ENCODE data around the gene IL23R. TPM values are rescaled to one million over a fixed set of nuclear protein-coding genes. Genes with fewer than 3 reads are reported as not detected.

The IL23R gene, protein sequence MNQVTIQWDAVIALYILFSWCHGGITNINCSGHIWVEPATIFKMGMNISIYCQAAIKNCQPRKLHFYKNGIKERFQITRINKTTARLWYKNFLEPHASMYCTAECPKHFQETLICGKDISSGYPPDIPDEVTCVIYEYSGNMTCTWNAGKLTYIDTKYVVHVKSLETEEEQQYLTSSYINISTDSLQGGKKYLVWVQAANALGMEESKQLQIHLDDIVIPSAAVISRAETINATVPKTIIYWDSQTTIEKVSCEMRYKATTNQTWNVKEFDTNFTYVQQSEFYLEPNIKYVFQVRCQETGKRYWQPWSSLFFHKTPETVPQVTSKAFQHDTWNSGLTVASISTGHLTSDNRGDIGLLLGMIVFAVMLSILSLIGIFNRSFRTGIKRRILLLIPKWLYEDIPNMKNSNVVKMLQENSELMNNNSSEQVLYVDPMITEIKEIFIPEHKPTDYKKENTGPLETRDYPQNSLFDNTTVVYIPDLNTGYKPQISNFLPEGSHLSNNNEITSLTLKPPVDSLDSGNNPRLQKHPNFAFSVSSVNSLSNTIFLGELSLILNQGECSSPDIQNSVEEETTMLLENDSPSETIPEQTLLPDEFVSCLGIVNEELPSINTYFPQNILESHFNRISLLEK
- not detected in 2 replicates for total RNA-seq (ENCODE audit: low replicate concordance)

DNA sequence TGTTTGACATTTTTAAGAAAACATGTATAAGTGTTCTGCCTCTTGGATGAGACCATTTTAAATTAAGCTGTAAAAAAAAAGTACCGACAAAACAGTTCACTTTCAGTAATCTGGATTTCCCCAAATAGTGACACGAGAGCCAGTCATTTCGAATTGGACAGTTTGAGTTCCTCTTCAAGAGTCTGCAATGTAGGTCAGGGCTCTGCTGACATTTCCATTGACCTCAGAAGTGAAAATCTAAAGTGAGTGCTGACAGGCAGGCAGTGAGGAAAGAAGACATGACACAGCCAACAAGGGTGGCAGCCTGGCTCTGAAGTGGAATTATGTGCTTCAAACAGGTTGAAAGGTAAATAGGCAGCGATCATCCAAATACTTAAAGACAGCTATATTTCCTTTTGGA, at the start of gene IL23R:
Gene IL23R (plus strand): TSS at position 259 of the 400 bp plus-strand sequence. CDS start 1,667 bp downstream, outside the sequence.

GRCh38 chr1:67134695-67135094, 31.6 kb upstream of the IL23R start, which contains the start of gene C1orf141:
TSS of gene C1orf141 (minus strand) at chr1:67134970. CDS start at chr1:67127240, 7,730 bp downstream.

GRCh38 chr1:67307251-67308060, 141.2 kb downstream of the IL23R start, which contains the start of gene IL12RB2:
TSS of gene IL12RB2 (plus strand) at chr1:67307873. CDS start at chr1:67320369, 12,496 bp downstream.

Other genes with a start within 250 kb of the IL23R start
- gene DNAI4, start 241.6 kb upstream of the IL23R start, total RNA-seq (ENCODE audit: low replicate concordance): 4.1 and 6.7 TPM in 2 replicates
- gene MIER1, start 241.5 kb upstream of the IL23R start, total RNA-seq (ENCODE audit: low replicate concordance): 26.2 and 72.9 TPM in 2 replicates
- gene SLC35D1, start 112.3 kb upstream of the IL23R start, total RNA-seq (ENCODE audit: low replicate concordance): 6.6 and 8.0 TPM in 2 replicates
- gene C1orf141, start 31.5 kb upstream of the IL23R start, total RNA-seq (ENCODE audit: low replicate concordance): not detected in 2 replicates
- gene IL12RB2, start 141.4 kb downstream of the IL23R start, total RNA-seq (ENCODE audit: low replicate concordance): not detected in 2 replicates

All from smooth muscle cell of the coronary artery (primary cell).